Smooth muscle cell (in vitro differentiated cells): ENCODE measurements around the gene GLOD4. TPM values are rescaled to one million over a fixed set of nuclear protein-coding genes. Genes with fewer than 3 reads are reported as not detected.

ENCODE experiments used
- DNase-seq: peaks from one replicate; lab custom pipeline; 2025; ENCODE audit not compliant: unreplicated experiment; lab: John Stamatoyannopoulos, UW
- H2AFZ ChIP-seq: fragments of 200-600 bp; sonication (generic); 2 replicates; pipeline ENCODE4 v1.6.0; 2016; ENCODE audit warnings: antibody characterized with exemption, low read depth, mild to moderate bottlenecking
- H3F3A ChIP-seq: fragments of 200-600 bp; sonication (generic); 2 replicates; pipeline ENCODE4 v1.6.0; 2017; ENCODE audit warnings: antibody characterized with exemption, low read depth
- H3K27ac ChIP-seq: fragments of 200-600 bp; sonication (generic); 2 replicates; pipeline ENCODE4 v1.5.1; 2016; ENCODE audit warnings: low read depth, mild to moderate bottlenecking
- H3K27me3 ChIP-seq: fragments of 200-600 bp; sonication (generic); 2 replicates; pipeline ENCODE4 v1.6.1; 2016; ENCODE audit warnings: low read depth, mild to moderate bottlenecking
- H3K36me3 ChIP-seq: fragments of 200-600 bp; sonication (generic); 2 replicates; pipeline ENCODE4 v1.5.1; 2016; ENCODE audit warnings: low read depth
- H3K4me1 ChIP-seq: fragments of 200-600 bp; sonication (generic); 2 replicates; pipeline ENCODE4 v1.5.1; 2016; ENCODE audit warnings: low read depth
- H3K4me2 ChIP-seq: fragments of 200-600 bp; sonication (generic); 2 replicates; pipeline ENCODE4 v1.6.0; 2016; ENCODE audit warnings: mild to moderate bottlenecking
- H3K4me3 ChIP-seq: fragments of 200-600 bp; sonication (generic); 2 replicates; pipeline ENCODE4 v1.5.1; 2016; ENCODE audit warnings: mild to moderate bottlenecking
- H3K79me2 ChIP-seq: fragments of 200-600 bp; sonication (generic); 2 replicates; pipeline ENCODE4 v1.6.0; 2016; ENCODE audit warnings: low read depth, mild to moderate bottlenecking
- H3K9ac ChIP-seq: fragments of 200-600 bp; sonication (generic); 2 replicates; pipeline ENCODE4 v1.6.0; 2016; ENCODE audit warnings: low read depth
- H3K9me3 ChIP-seq: fragments of 200-600 bp; sonication (generic); replicated peaks from 2 replicates; pipeline ENCODE4 v1.5.1; 2016; ENCODE audit warnings: low read depth
- H4K20me1 ChIP-seq: fragments of 200-600 bp; sonication (generic); 2 replicates; pipeline ENCODE4 v1.6.0; 2016; ENCODE audit warnings: low read depth
- CTCF ChIP-seq: fragments of 200-600 bp; sonication (generic); IDR thresholded peaks from 2 replicates; pipeline ENCODE4 v1.5.1; 2017; ENCODE audit warnings: borderline replicate concordance, mild to moderate bottlenecking, antibody characterized with exemption; ENCODE audit not compliant: insufficient read depth, poor library complexity, severe bottlenecking
- WGBS: methylation state at CpG from one replicate; pipeline ENCODE4 v1.1.7; 2016; ENCODE audit warnings: low lambda C conversion rate; 5-methylcytosine and 5-hydroxymethylcytosine counted together
- polyA plus RNA-seq: library from polyadenylated mRNA; unstranded; fragments of >200 nt; fragmentation: Nextera tagmentation; extraction: Ambion mirVana; gene quantifications from 2 replicates; pipeline ENCODE4 v1.2.1, GENCODE V29; 2016
- total RNA-seq: library from RNA; depleted of rRNA; stranded (reverse); fragments of >200 nt; gene quantifications from 2 replicates; pipeline ENCODE4 v1.2.3, GENCODE V29; 2014

The GLOD4 gene
- total and polyA plus RNA-seq, 2 experiments from 2014 or later: 47.2 to 53.5 TPM

DNA sequence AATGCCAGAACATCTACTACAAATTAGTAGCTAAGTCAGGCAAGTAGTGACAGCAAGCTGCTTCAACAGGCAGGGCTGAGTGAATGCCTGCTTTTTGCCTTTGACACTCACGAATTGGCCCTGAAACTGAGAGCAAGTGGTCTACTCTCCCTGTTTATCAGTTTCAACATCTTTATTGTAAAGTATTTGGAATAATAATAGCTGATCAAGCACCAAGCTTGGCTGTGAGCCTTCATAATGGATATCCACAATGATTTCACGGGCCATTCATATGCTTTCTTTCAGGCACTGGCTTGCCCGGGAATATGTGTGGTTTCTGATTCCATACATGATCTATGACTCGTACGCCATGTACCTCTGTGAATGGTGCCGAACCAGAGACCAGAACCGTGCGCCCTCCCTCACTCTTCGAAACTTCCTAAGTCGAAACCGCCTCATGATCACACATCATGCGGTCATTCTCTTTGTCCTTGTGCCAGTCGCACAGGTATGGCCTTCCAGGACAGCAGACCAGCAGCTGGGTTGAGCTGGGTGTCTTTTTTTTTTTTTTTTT lies 44.4 kb downstream of the GLOD4 start:
- H4K20me1 ChIP-seq: peaks cover 23% of the 10 kb centered on the region
- H3F3A ChIP-seq: peaks cover 2% of the 10 kb centered on the region
- peaks cover 29% of the 10 kb centered on the region for H3K79me2 ChIP-seq
- no peak overlapping the region for H2AFZ ChIP-seq
- H3K4me1 ChIP-seq: peaks cover 12% of the 10 kb centered on the region
- no peaks in the 10 kb centered on the region for H3K27me3 ChIP-seq
- 95% methylated on average over 13 of the region's 13 CpGs for WGBS
- no peak for DNase-seq
- H3K36me3 ChIP-seq: no peaks in the 10 kb centered on the region
- no peak overlapping the region for H3K4me2 ChIP-seq
- no peak for TF ChIP-seq CTCF
- no peak overlapping the region for H3K9ac ChIP-seq
- H3K27ac ChIP-seq: no peak overlapping the region
- H3K9me3 ChIP-seq: no peaks in the 10 kb centered on the region
- H3K4me3 ChIP-seq: no peak overlapping the region

DNA sequence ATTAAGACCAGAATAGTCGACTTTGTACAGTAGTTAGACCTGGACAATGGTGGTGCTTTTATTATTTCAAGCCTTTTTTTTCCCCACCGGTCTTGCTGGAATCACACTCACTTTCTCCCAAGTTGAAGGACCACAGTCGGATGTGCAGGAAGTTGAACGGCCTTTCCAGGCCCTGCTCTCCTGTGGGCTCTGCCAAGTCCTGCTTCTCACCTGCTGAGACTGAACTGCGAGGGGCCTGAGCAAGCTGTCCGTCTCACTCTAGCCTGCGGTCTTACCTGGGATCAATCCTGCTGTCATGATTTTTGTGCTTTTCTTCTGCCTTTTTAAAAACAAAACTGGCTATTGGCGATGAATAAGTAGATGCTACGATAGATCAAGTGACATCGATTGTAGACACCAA lies 48.3 kb downstream of the GLOD4 start:
- no peak for TF ChIP-seq CTCF
- peaks cover 12% of the 10 kb centered on the region for H3K4me1 ChIP-seq
- peaks cover 19% of the 10 kb centered on the region for H4K20me1 ChIP-seq
- no peak overlapping the region for H3K27ac ChIP-seq
- H3K4me2 ChIP-seq: peak overlapping the region; percentile 90
- DNase-seq: no peak
- H3K9ac ChIP-seq: no peak overlapping the region
- WGBS: 86% methylated on average over 10 of the region's 10 CpGs
- no peak overlapping the region for H2AFZ ChIP-seq
- peaks cover 29% of the 10 kb centered on the region for H3K79me2 ChIP-seq
- H3K4me3 ChIP-seq: peak overlapping the region; percentile 93
- no peaks in the 10 kb centered on the region for H3K36me3 ChIP-seq
- H3K27me3 ChIP-seq: no peaks in the 10 kb centered on the region
- H3K9me3 ChIP-seq: no peaks in the 10 kb centered on the region
- H3F3A ChIP-seq: peaks cover 5% of the 10 kb centered on the region

DNA sequence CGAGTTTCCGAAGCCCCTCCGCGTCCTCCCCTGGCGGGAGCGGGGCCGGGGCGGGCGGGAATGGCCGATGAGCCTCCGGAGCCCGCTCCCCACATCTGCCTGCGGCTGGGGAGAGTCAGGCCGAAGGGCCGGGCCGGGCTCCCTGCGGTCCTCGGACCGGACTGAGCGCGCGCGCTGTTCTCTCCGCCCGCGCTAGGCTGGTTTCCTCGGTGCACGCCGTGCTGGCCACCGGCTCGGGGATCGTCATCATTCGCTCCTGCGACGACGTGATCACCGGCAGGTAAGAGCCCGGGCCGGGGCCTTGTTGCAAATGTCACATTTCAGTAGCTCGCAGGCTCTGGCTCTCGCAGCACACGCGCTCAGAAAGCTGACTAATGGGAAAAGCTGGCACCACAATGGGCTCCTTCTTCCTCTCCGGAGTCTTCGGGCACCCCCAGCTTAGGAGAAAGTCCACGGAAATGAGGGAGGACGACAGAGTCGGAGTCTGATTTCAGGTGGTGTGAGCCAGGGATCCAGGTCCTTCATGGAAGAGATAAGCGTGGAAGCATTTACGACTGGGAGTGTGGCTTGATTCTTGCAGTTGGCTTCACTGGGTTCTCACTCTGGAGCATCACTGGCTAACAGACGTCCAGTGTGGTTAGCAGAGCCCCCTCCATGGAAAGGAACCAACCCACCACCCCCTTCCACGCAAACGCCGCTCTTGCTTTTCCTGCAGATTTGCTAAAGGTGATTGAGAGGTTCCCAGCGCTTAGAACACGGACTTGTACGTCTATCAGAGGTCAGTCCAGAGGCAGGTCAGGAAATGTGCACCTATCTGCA lies 49.0 kb downstream of the GLOD4 start:
- Histone ChIP-seq H3K27ac (peak overlapping the region; percentile 2), H3K79me2 (peaks cover 29% of the 10 kb centered on the region), H3K9ac (peak overlapping the region; percentile 21), H4K20me1 (peaks cover 19% of the 10 kb centered on the region), H3K4me3 (peak overlapping the region; percentile 93), H3K4me2 (peak overlapping the region; percentile 90), H2AFZ (peak overlapping the region; percentile 75), H3F3A (peaks cover 5% of the 10 kb centered on the region), H3K36me3 (no peaks in the 10 kb centered on the region), H3K27me3 (no peaks in the 10 kb centered on the region), H3K4me1 (peaks cover 12% of the 10 kb centered on the region), H3K9me3 (no peaks in the 10 kb centered on the region)
- peak; percentile 30 for DNase-seq
- 11% methylated on average over 38 of the region's 57 CpGs for WGBS
- TF ChIP-seq CTCF: no peak
